ENCODE measurements around the gene GABRB2. TPM values are rescaled to one million over a fixed set of nuclear protein-coding genes. Genes with fewer than 3 reads are reported as not detected.

Gene GABRB2
- total RNA-seq, 1 experiment from 2014 or later, result not detected

- BruUV-seq (replicated peaks), result no TSS peak
- H3K9ac ChIP-seq (ENCODE audit: low read length), result no peak overlapping the region
- H3K27me3 ChIP-seq (ENCODE audit: insufficient read depth, low read length), result no peaks in the 10 kb centered on the region
- no peaks in the 10 kb centered on the region for H3K4me1 ChIP-seq (ENCODE audit: control insufficient read depth in 1 of 2, insufficient read depth in 2 of 2, low read length in 2 of 2)
- ATAC-seq (no peak), DNase-seq (ENCODE audit: low read depth, low spot score) (no peak)
- H3K36me3 ChIP-seq (ENCODE audit: control insufficient read depth in 1 of 2, insufficient read depth in 2 of 2, low read length in 2 of 2), result no peaks in the 10 kb centered on the region
- ChIA-PET RAD21 (ENCODE audit: low non-redundant PET in 1 of 2, low total read pairs in 2 of 2, uncharacterized antibody in 2 of 2, unreplicated experiment in 2 of 2) (no interaction called here), CTCF (no interaction called here), POLR2A (no interaction called here)
- no peaks in the 10 kb centered on the region for H4K20me1 ChIP-seq (ENCODE audit: insufficient read depth)
- peaks cover 0 to 13% of the 10 kb centered on the region in 2 experiments; a peak in 2 of 4 replicates for H3K9me3 ChIP-seq (ENCODE audit: control insufficient read depth in 1 of 2, insufficient read depth in 1 of 2, low read depth in 1 of 2, low read length in 2 of 2)
- no peak overlapping the region for H2AFZ ChIP-seq (ENCODE audit: low read depth, low read length, poor library complexity, severe bottlenecking)
- H3K79me2 ChIP-seq (ENCODE audit: insufficient read depth, low read length), result no peaks in the 10 kb centered on the region
- no peaks in the 10 kb centered on the region for H3K9me2 ChIP-seq (ENCODE audit: insufficient read depth)
- no peak overlapping the region for H3K27ac ChIP-seq (ENCODE audit: low read depth, low read length)
- H3K4me3 ChIP-seq (replicated peaks in 1 of 2; ENCODE audit: low read depth in 1 of 2, low read length in 2 of 2), result no peak overlapping the region
- TF ChIP-seq RAD21 (IDR thresholded peaks at IDR 0.05; ENCODE audit: low read depth) (no peak), REST (IDR thresholded peaks at IDR 0.05; ENCODE audit: low read depth) (no peak), ZNF274 (IDR thresholded peaks at IDR 0.05; ENCODE audit: low read depth, low read length) (no peak), SIN3A (IDR thresholded peaks at IDR 0.05; ENCODE audit: low read depth) (no peak)
- no peak overlapping the region for H3K4me2 ChIP-seq (ENCODE audit: low read length)
- intact Hi-C loops (cut with micrococcal nuclease), result no loop called here
These were observed 131.6 kb downstream of the GABRB2 start for GRCh38 chr5:161414896-161415295.

GRCh38 chr5:161414037-161414436, 132.5 kb downstream of the GABRB2 start:
- Histone ChIP-seq H3K9ac (ENCODE audit: low read length) (no peak overlapping the region), H3K27me3 (ENCODE audit: insufficient read depth, low read length) (no peaks in the 10 kb centered on the region), H3K4me2 (ENCODE audit: low read length) (no peak overlapping the region), H3K36me3 (ENCODE audit: control insufficient read depth in 1 of 2, insufficient read depth in 2 of 2, low read length in 2 of 2) (no peaks in the 10 kb centered on the region), H3K4me1 (ENCODE audit: control insufficient read depth in 1 of 2, insufficient read depth in 2 of 2, low read length in 2 of 2) (no peaks in the 10 kb centered on the region), H3K27ac (ENCODE audit: low read depth, low read length) (no peak overlapping the region), H3K9me2 (ENCODE audit: insufficient read depth) (no peaks in the 10 kb centered on the region), H2AFZ (ENCODE audit: low read depth, low read length, poor library complexity, severe bottlenecking) (no peak overlapping the region), H3K79me2 (ENCODE audit: insufficient read depth, low read length) (no peaks in the 10 kb centered on the region), H3K9me3 (ENCODE audit: control insufficient read depth in 1 of 2, insufficient read depth in 1 of 2, low read depth in 1 of 2, low read length in 2 of 2) (peaks cover 0 to 14% of the 10 kb centered on the region in 2 experiments; a peak in 2 of 4 replicates), H4K20me1 (ENCODE audit: insufficient read depth) (no peaks in the 10 kb centered on the region; the same call in 1 of the 2 replicates), H3K4me3 (replicated peaks in 1 of 2; ENCODE audit: low read depth in 1 of 2, low read length in 2 of 2) (no peak overlapping the region)
- DNase-seq (ENCODE audit: low read depth, low spot score) (no peak), ATAC-seq (no peak)
- POLR2A ChIA-PET, result no interaction called here
- intact Hi-C loops (cut with micrococcal nuclease), result no loop called here
- CTCF ChIA-PET, result no interaction called here
- RAD21 ChIA-PET (ENCODE audit: low non-redundant PET in 1 of 2, low total read pairs in 2 of 2, uncharacterized antibody in 2 of 2, unreplicated experiment in 2 of 2), result no interaction called here
- BruUV-seq (replicated peaks), result no TSS peak
- TF ChIP-seq EZH2 (IDR thresholded peaks at IDR 0.05) (no peak), SIN3A (IDR thresholded peaks at IDR 0.05; ENCODE audit: low read depth) (no peak), TCF7L2 (IDR thresholded peaks at IDR 0.05; ENCODE audit: borderline replicate concordance, extremely low read depth, insufficient read depth, insufficient read length) (no peak), ZBTB33 (IDR thresholded peaks at IDR 0.05; ENCODE audit: extremely low read depth, insufficient replicate concordance, low read length) (no peak), ZFX (IDR thresholded peaks at IDR 0.05) (no peak), ELF1 (IDR thresholded peaks at IDR 0.05; ENCODE audit: borderline replicate concordance, low read depth) (no peak), RAD21 (IDR thresholded peaks at IDR 0.05; ENCODE audit: low read depth) (no peak), SRF (IDR thresholded peaks at IDR 0.05; ENCODE audit: low read depth) (no peak), JUND (IDR thresholded peaks at IDR 0.05) (no peak), ATF3 (IDR thresholded peaks at IDR 0.05) (no peak), EGR1 (IDR thresholded peaks at IDR 0.05; ENCODE audit: low read depth) (no peak), EZH2phosphoT487 (IDR thresholded peaks at IDR 0.05; ENCODE audit: borderline replicate concordance) (no peak)
